ENCODE data around the gene PLCB2. TPM values are rescaled to one million over a fixed set of nuclear protein-coding genes. Genes with fewer than 3 reads are reported as not detected.
A peak's percentile ranks its signal among the peaks of the same experiment; 100 is the strongest.

Gene PLCB2
- polyA plus RNA-seq, 1 of the 3 experiments (the other 2 are of a cell fraction) = 0.15 TPM

GRCh38 chr15:40301467-40302179 is 6.1 kb downstream of the PLCB2 start:
- no peaks in the 10 kb centered on the region for H4K20me1 ChIP-seq (ENCODE audit: insufficient read depth)
- peaks cover 0 to 26% of the 10 kb centered on the region in 2 experiments; a peak in 2 of 4 replicates for H3K4me1 ChIP-seq (ENCODE audit: control insufficient read depth in 1 of 2, insufficient read depth in 2 of 2, low read depth in 1 of 2, low read length in 1 of 2)
- H3K4me3 ChIP-seq (ENCODE audit: low read depth in 2 of 2, low read length in 1 of 2) = no peak overlapping the region; a peak in 1 of 4 replicates
- no peaks in the 10 kb centered on the region for H3F3A ChIP-seq (replicated peaks; ENCODE audit: insufficient read depth)
- H3K9ac ChIP-seq = no peak overlapping the region
- no peaks in the 10 kb centered on the region for H3K36me3 ChIP-seq (replicated peaks in 1 of 2; ENCODE audit: control insufficient read depth in 1 of 2, insufficient read depth in 2 of 2, low read length in 1 of 2)
- no peak overlapping the region for H2AFZ ChIP-seq (ENCODE audit: low read depth)
- WGBS (ENCODE audit: low lambda C conversion rate) = 50% methylated on average over 12 of the region's 12 CpGs
- no peaks in the 10 kb centered on the region for H3K9me3 ChIP-seq
- no peak for TF ChIP-seq TEAD4 (IDR thresholded peaks at IDR 0.05; ENCODE audit: borderline replicate concordance, insufficient read depth)
- peak; percentile 77 for TF ChIP-seq GATA2 (CRISPR knock-in tag; IDR thresholded peaks at IDR 0.05)
- 0 out of 2 replicates have a peak, but pooled peaks have one; percentile 31 for TF ChIP-seq RCOR1 (IDR thresholded peaks at IDR 0.05; ENCODE audit: low read length)
- peak overlapping the region in 1 of 2 experiments; percentile 89; a peak in 2 of 4 replicates for H3K27ac ChIP-seq (ENCODE audit: low read depth in 2 of 2, low read length in 1 of 2)
- H3K4me2 ChIP-seq = no peak overlapping the region
- peak; percentile 80 for DNase-seq
- ChIA-PET CTCF (interaction anchor here (1.1 to 66.3 kb wide), 7 partner anchors 10 to 256 kb away, joined by 3 to 2194 read pairs (median 28); partner anchors contain the start of genes ANKRD63, CCDC9B, DISP2 and INAFM2), POLR2A (interaction anchor here (0.6 to 1.6 kb wide), 5 partner anchors 11 to 241 kb away, joined by 3 to 6 read pairs (median 5); no protein-coding TSS in a partner anchor)
- H3K9me2 ChIP-seq = no peaks in the 10 kb centered on the region
- no peaks in the 10 kb centered on the region for H3K79me2 ChIP-seq (ENCODE audit: insufficient read depth)
- no peaks in the 10 kb centered on the region; the same call in 1 of the 2 replicates for H3K27me3 ChIP-seq (ENCODE audit: insufficient read depth)

GRCh38 chr15:40300771-40301170 is 7.0 kb downstream of the PLCB2 start:
- peak overlapping the region in 1 of 2 experiments; percentile 89; a peak in 2 of 4 replicates for H3K27ac ChIP-seq (ENCODE audit: low read depth in 2 of 2, low read length in 1 of 2)
- no peak overlapping the region for H3K9ac ChIP-seq
- no peaks in the 10 kb centered on the region for H3K27me3 ChIP-seq (ENCODE audit: insufficient read depth)
- no peaks in the 10 kb centered on the region for H3K9me2 ChIP-seq
- CTCF ChIA-PET = interaction anchor here (1.1 to 66.3 kb wide), 5 partner anchors 9 to 121 kb away, joined by 3 to 2194 read pairs (median 29); partner anchors contain the start of genes ANKRD63, CCDC9B, DISP2 and INAFM2
- no peak for DNase-seq
- no peak for TF ChIP-seq TEAD4 (IDR thresholded peaks at IDR 0.05; ENCODE audit: borderline replicate concordance, insufficient read depth)
- TF ChIP-seq, protein P1, sequence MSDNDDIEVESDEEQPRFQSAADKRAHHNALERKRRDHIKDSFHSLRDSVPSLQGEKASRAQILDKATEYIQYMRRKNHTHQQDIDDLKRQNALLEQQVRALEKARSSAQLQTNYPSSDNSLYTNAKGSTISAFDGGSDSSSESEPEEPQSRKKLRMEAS (IDR thresholded peaks at IDR 0.05; ENCODE audit: low read depth) = no peak
- H3K36me3 ChIP-seq (replicated peaks in 1 of 2; ENCODE audit: control insufficient read depth in 1 of 2, insufficient read depth in 2 of 2, low read length in 1 of 2) = no peaks in the 10 kb centered on the region
- 73% methylated on average over 2 of the region's 2 CpGs for WGBS (ENCODE audit: low lambda C conversion rate)
- no peak overlapping the region for H3K4me3 ChIP-seq (ENCODE audit: low read depth in 2 of 2, low read length in 1 of 2)
- no peaks in the 10 kb centered on the region for H4K20me1 ChIP-seq (ENCODE audit: insufficient read depth)
- H3K79me2 ChIP-seq (ENCODE audit: insufficient read depth) = no peaks in the 10 kb centered on the region
- H3K9me3 ChIP-seq = no peaks in the 10 kb centered on the region
- no peaks in the 10 kb centered on the region for H3F3A ChIP-seq (replicated peaks; ENCODE audit: insufficient read depth)
- POLR2A ChIA-PET = interaction anchor here (0.9 to 1.6 kb wide), 3 partner anchors 10 to 24 kb away, joined by 4 to 6 read pairs (median 5); no protein-coding TSS in a partner anchor
- no peak overlapping the region for H3K4me2 ChIP-seq
- peaks cover 0 to 35% of the 10 kb centered on the region in 2 experiments; a peak in 2 of 4 replicates for H3K4me1 ChIP-seq (ENCODE audit: control insufficient read depth in 1 of 2, insufficient read depth in 2 of 2, low read depth in 1 of 2, low read length in 1 of 2)
- no peak overlapping the region for H2AFZ ChIP-seq (ENCODE audit: low read depth)

- no peaks in the 10 kb centered on the region for H3K27me3 ChIP-seq (ENCODE audit: insufficient read depth)
- WGBS (ENCODE audit: low lambda C conversion rate) = 71% methylated on average over 2 of the region's 2 CpGs
- CTCF ChIA-PET = interaction anchor here (4.2 to 66.3 kb wide), 3 partner anchors 9 to 41 kb away, joined by 29 to 2194 read pairs (median 818); partner anchors contain the start of genes CCDC9B, DISP2, INAFM2 and PHGR1
- TF ChIP-seq TEAD4 (IDR thresholded peaks at IDR 0.05; ENCODE audit: borderline replicate concordance, insufficient read depth) = no peak
- TF ChIP-seq RFX5 (IDR thresholded peaks at IDR 0.05; ENCODE audit: low read length) = no peak
- TF ChIP-seq YY1 (IDR thresholded peaks at IDR 0.05; ENCODE audit: low read depth) = no peak
- TF ChIP-seq FOXM1 (IDR thresholded peaks at IDR 0.05; ENCODE audit: low read depth) = no peak
- no peak for TF ChIP-seq MXI1 (IDR thresholded peaks at IDR 0.05; ENCODE audit: low read depth, low read length)
- TF ChIP-seq RCOR1 (IDR thresholded peaks at IDR 0.05; ENCODE audit: low read length) = no peak
- TF ChIP-seq, protein P2, sequence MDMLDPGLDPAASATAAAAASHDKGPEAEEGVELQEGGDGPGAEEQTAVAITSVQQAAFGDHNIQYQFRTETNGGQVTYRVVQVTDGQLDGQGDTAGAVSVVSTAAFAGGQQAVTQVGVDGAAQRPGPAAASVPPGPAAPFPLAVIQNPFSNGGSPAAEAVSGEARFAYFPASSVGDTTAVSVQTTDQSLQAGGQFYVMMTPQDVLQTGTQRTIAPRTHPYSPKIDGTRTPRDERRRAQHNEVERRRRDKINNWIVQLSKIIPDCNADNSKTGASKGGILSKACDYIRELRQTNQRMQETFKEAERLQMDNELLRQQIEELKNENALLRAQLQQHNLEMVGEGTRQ (IDR thresholded peaks at IDR 0.05; ENCODE audit: borderline replicate concordance, low read depth, low read length) = no peak
- no peak for TF ChIP-seq EP300 (IDR thresholded peaks at IDR 0.05; ENCODE audit: borderline replicate concordance in 1 of 2, low read depth in 1 of 2, low read length in 1 of 2)
- TF ChIP-seq ZBTB33 (IDR thresholded peaks at IDR 0.05; ENCODE audit: borderline replicate concordance, low read depth) = no peak
These were observed 7.4 kb downstream of the PLCB2 start for GRCh38 chr15:40300367-40300766.

More at GRCh38 chr15:40300367-40300766, 7.4 kb downstream of the PLCB2 start:
- Histone ChIP-seq H3K36me3 (replicated peaks in 1 of 2; ENCODE audit: control insufficient read depth in 1 of 2, insufficient read depth in 2 of 2, low read length in 1 of 2) (no peaks in the 10 kb centered on the region), H3F3A (replicated peaks; ENCODE audit: insufficient read depth) (no peaks in the 10 kb centered on the region), H3K9ac (no peak overlapping the region), H3K79me2 (ENCODE audit: insufficient read depth) (no peaks in the 10 kb centered on the region), H3K4me1 (ENCODE audit: control insufficient read depth in 1 of 2, insufficient read depth in 2 of 2, low read depth in 1 of 2, low read length in 1 of 2) (peaks cover 0 to 39% of the 10 kb centered on the region in 2 experiments; a peak in 2 of 4 replicates), H4K20me1 (ENCODE audit: insufficient read depth) (no peaks in the 10 kb centered on the region), H3K9me3 (no peaks in the 10 kb centered on the region), H3K27ac (ENCODE audit: low read depth in 2 of 2, low read length in 1 of 2) (no peak overlapping the region), H3K9me2 (no peaks in the 10 kb centered on the region), H2AFZ (ENCODE audit: low read depth) (no peak overlapping the region), H3K4me3 (ENCODE audit: low read depth in 2 of 2, low read length in 1 of 2) (no peak overlapping the region), H3K4me2 (no peak overlapping the region)
- POLR2A ChIA-PET = interaction anchor here (1.6 kb wide), 1 partner anchor 15 kb away, joined by 5 read pairs; no protein-coding TSS in a partner anchor
- no peak for DNase-seq

Data from SK-N-SH (cell line).